Measurements from ENCODE around the gene PRKCB.
"Not testable (repeated sequence)": the region's sequence is repeated elsewhere in the genome, so short reads cannot be mapped to it uniquely, and the experiment has no call there.

PRKCB gene

GRCh38 chr16:24149102-24149501 lies 313.3 kb downstream of the PRKCB start:
- in situ Hi-C loops (cut with MboI; ENCODE audit: low sequenced_read_pairs), result no loop called here

- in situ Hi-C loops (cut with MboI; ENCODE audit: low sequenced_read_pairs), result no loop called here
These were observed 314.5 kb downstream of the PRKCB start for GRCh38 chr16:24150282-24150681.

- in situ Hi-C loops (cut with MboI; ENCODE audit: low sequenced_read_pairs), result no loop called here
These were observed 315.7 kb downstream of the PRKCB start for GRCh38 chr16:24151482-24151939.

- in situ Hi-C loops (cut with MboI; ENCODE audit: low sequenced_read_pairs), result not testable (repeated sequence)
These were observed 316.3 kb downstream of the PRKCB start for GRCh38 chr16:24152048-24152447.

- in situ Hi-C loops (cut with MboI; ENCODE audit: low sequenced_read_pairs), result no loop called here
These were observed 317.0 kb downstream of the PRKCB start for GRCh38 chr16:24152826-24153225.

- in situ Hi-C loops (cut with MboI; ENCODE audit: low sequenced_read_pairs), result no loop called here
These were observed 321.0 kb downstream of the PRKCB start for GRCh38 chr16:24156777-24157176.

GRCh38 chr16:24163935-24164334 lies 328.2 kb downstream of the PRKCB start:
- in situ Hi-C loops (cut with MboI; ENCODE audit: low sequenced_read_pairs), result no loop called here

GRCh38 chr16:24164416-24164815 lies 328.6 kb downstream of the PRKCB start:
- in situ Hi-C loops (cut with MboI; ENCODE audit: low sequenced_read_pairs), result no loop called here

- in situ Hi-C loops (cut with MboI; ENCODE audit: low sequenced_read_pairs), result no loop called here
These were observed 329.5 kb downstream of the PRKCB start for GRCh38 chr16:24165273-24165672.

- in situ Hi-C loops (cut with MboI; ENCODE audit: low sequenced_read_pairs), result no loop called here
These were observed 331.1 kb downstream of the PRKCB start for GRCh38 chr16:24166661-24167528.

- in situ Hi-C loops (cut with MboI; ENCODE audit: low sequenced_read_pairs), result no loop called here
These were observed 333.1 kb downstream of the PRKCB start for GRCh38 chr16:24168856-24169255.

- in situ Hi-C loops (cut with MboI; ENCODE audit: low sequenced_read_pairs), result no loop called here
These were observed 334.6 kb downstream of the PRKCB start for GRCh38 chr16:24170407-24170806.

- in situ Hi-C loops (cut with MboI; ENCODE audit: low sequenced_read_pairs), result no loop called here
These were observed 338.7 kb downstream of the PRKCB start for GRCh38 chr16:24174504-24174903.

GRCh38 chr16:24174957-24175356 lies 339.2 kb downstream of the PRKCB start:
- in situ Hi-C loops (cut with MboI; ENCODE audit: low sequenced_read_pairs), result no loop called here

GRCh38 chr16:24178496-24178895 lies 342.7 kb downstream of the PRKCB start:
- in situ Hi-C loops (cut with MboI; ENCODE audit: low sequenced_read_pairs), result no loop called here

GRCh38 chr16:24180451-24180850 lies 344.7 kb downstream of the PRKCB start:
- in situ Hi-C loops (cut with MboI; ENCODE audit: low sequenced_read_pairs), result no loop called here

GRCh38 chr16:24188021-24188542 lies 352.3 kb downstream of the PRKCB start:
- in situ Hi-C loops (cut with MboI; ENCODE audit: low sequenced_read_pairs), result no loop called here

GRCh38 chr16:24188751-24189318 lies 353.1 kb downstream of the PRKCB start:
- in situ Hi-C loops (cut with MboI; ENCODE audit: low sequenced_read_pairs), result no loop called here

GRCh38 chr16:24189941-24190340 lies 354.2 kb downstream of the PRKCB start:
- in situ Hi-C loops (cut with MboI; ENCODE audit: low sequenced_read_pairs), result no loop called here

GRCh38 chr16:24191876-24192402 lies 356.2 kb downstream of the PRKCB start:
- in situ Hi-C loops (cut with MboI; ENCODE audit: low sequenced_read_pairs), result no loop called here

GRCh38 chr16:24195221-24195620 lies 359.4 kb downstream of the PRKCB start:
- in situ Hi-C loops (cut with MboI; ENCODE audit: low sequenced_read_pairs), result no loop called here

Measured in HL-60/S4 (cell line).